HUES6 (cell line): ENCODE results near the gene ACRBP.

Experiments
- H3K27ac ChIP-seq: 2 replicates; pipeline ENCODE4 v1.7.0; 2013; ENCODE audit warnings: low read depth, mild to moderate bottlenecking, low read length, inconsistent platforms
- H3K27me3 ChIP-seq: 2 replicates; pipeline ENCODE4 v1.6.1; 2013; ENCODE audit warnings: low read length; ENCODE audit not compliant: control insufficient read depth, insufficient read depth
- H3K36me3 ChIP-seq: 2 replicates; pipeline ENCODE4 v1.6.1; 2013; ENCODE audit warnings: low read length; ENCODE audit not compliant: control insufficient read depth, insufficient read depth
- H3K4me1 ChIP-seq: 2 replicates; pipeline ENCODE4 v1.6.1; 2013; ENCODE audit warnings: low read length; ENCODE audit not compliant: control insufficient read depth, insufficient read depth
- H3K4me3 ChIP-seq: 2 replicates; pipeline ENCODE4 v1.5.1; 2013; ENCODE audit warnings: low read depth, low read length
- H3K9ac ChIP-seq: one replicate; pipeline ENCODE4 v1.6.1; 2013; ENCODE audit warnings: mild to moderate bottlenecking, low read length
- H3K9me3 ChIP-seq: 2 replicates; pipeline ENCODE4 v1.6.1; 2013; ENCODE audit warnings: low read depth, low read length; ENCODE audit not compliant: control insufficient read depth, insufficient read depth

The ACRBP gene

GRCh38 chr12:6647083-6647604 lies at the start of gene ACRBP:
TSS of gene ACRBP (minus strand) at chr12:6647432. CDS start at chr12:6647366, 66 bp downstream.
- H3K4me3 ChIP-seq, result peak within 1 kb of the TSS; percentile 95
- peak within 1 kb of the TSS; percentile 63 for H3K9ac ChIP-seq
- H3K9me3 ChIP-seq, result no peaks in the 10 kb centered on the region
- peaks cover 9% of the 10 kb centered on the region; the same call in 1 of the 2 replicates for H3K27me3 ChIP-seq
- H3K27ac ChIP-seq, result no peak within 1 kb of the TSS
- H3K36me3 ChIP-seq, result peaks cover 17% of the 10 kb centered on the region
- peaks cover 10% of the 10 kb centered on the region; the same call in 1 of the 2 replicates for H3K4me1 ChIP-seq

GRCh38 chr12:6695313-6696045 lies 48.2 kb upstream of the ACRBP start:
- Histone ChIP-seq H3K4me3 (no peak overlapping the region), H3K4me1 (peaks cover 15% of the 10 kb centered on the region), H3K9ac (no peak overlapping the region), H3K27me3 (peaks cover 16% of the 10 kb centered on the region), H3K27ac (no peak overlapping the region), H3K36me3 (peaks cover 3% of the 10 kb centered on the region; the same call in 1 of the 2 replicates), H3K9me3 (no peaks in the 10 kb centered on the region)

DNA sequence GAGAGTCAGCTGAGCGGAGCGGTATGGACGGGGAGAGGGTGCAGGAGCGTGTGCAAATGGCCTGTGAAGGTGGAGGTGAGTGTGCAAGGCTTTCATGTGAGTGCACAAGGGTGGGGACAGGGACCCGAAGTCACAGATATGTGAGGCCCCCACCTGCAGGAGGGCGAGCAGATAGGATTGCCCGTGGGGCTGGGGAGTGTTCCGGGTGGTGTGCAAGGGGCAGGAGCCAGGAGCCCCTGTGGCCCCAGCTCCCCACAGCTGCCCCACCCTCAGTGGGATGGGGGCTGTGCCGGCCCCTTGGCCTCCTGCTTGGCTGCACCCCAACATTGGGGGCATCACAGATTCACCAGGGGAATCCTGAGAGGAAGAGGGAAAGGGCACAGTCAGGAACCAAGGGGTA lies 47.5 kb upstream of the ACRBP start:
- Histone ChIP-seq H3K9ac (peak overlapping the region; percentile 16), H3K27ac (no peak overlapping the region), H3K9me3 (no peaks in the 10 kb centered on the region), H3K4me1 (peaks cover 15% of the 10 kb centered on the region), H3K36me3 (peaks cover 3% of the 10 kb centered on the region; the same call in 1 of the 2 replicates), H3K4me3 (no peak overlapping the region), H3K27me3 (peaks cover 15% of the 10 kb centered on the region)

DNA sequence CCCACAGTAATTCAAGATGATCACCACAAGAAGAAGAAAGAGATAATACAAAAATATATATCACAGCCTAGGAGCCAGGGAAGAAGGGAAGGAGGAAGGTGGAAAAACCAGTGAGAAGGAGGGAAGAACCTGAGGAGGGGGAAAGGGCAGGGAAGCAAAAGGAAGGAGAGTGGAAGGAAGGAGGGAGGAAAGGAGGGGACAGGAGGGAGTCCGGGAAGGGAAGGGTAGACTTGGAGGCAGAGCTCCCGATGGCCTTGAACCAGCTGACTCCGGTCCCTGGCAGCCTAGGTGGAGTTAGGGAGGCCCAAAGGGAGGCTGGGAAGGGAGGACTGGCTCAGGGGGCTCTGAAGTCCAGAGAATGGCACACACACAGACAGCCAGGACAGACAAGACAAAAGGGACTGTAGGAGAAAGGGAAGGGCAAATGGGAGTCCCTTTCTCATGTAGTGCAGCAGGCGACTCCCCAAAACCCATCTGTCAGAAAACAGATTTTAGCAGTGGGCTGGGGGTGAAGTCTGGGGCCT lies 46.7 kb upstream of the ACRBP start:
- H3K4me3 ChIP-seq, result no peak overlapping the region
- 0 out of 2 replicates have a peak, but pooled peaks cover 8% of the 10 kb centered on the region for H3K27me3 ChIP-seq
- H3K9ac ChIP-seq, result no peak overlapping the region
- H3K27ac ChIP-seq, result no peak overlapping the region
- no peaks in the 10 kb centered on the region for H3K9me3 ChIP-seq
- peaks cover 3% of the 10 kb centered on the region; the same call in 1 of the 2 replicates for H3K36me3 ChIP-seq
- H3K4me1 ChIP-seq, result peaks cover 8% of the 10 kb centered on the region; the same call in 1 of the 2 replicates

DNA sequence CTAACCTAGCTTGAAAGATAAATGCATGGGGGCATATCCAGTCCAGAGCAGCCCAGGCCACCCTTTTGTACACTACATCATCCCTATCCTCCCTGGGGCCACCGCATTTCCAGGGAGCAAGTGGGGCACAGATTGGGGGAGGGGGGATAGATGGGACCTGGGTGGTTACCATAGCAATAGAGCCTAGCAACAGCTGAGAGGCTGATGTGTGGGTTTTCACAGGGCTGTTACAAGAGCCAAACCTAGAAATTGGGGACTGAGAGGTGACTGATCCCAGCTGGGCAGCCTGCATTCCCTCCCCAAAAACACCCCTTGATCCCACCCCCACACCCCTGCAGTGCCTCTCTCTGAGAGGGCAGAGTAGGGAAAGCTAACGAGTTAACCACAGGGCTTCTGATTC lies 45.7 kb upstream of the ACRBP start:
- peaks cover 3% of the 10 kb centered on the region; the same call in 1 of the 2 replicates for H3K36me3 ChIP-seq
- peaks cover 2% of the 10 kb centered on the region; the same call in 1 of the 2 replicates for H3K4me1 ChIP-seq
- H3K9me3 ChIP-seq, result no peaks in the 10 kb centered on the region
- H3K4me3 ChIP-seq, result no peak overlapping the region
- no peak overlapping the region for H3K9ac ChIP-seq
- H3K27ac ChIP-seq, result no peak overlapping the region
- H3K27me3 ChIP-seq, result no peaks in the 10 kb centered on the region

DNA sequence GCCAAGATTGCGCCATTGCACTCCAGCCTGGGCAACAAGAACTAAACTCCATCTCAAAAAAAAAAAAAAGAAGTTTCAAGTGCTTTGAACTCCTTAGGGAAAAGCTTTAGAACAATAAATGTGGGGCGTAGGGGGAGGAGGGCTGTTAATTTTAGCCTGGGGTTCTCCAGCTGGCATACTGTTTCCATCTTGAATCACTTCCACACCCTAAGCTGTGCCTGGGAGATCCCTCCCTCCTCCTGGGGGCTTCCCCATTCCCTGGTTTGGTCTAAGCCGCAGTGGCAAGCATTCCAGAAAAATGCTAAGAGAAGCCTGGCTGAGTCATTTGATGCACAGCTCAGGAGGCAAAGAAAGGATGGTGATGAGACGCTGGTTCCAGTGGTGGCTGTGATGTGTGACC lies 44.2 kb upstream of the ACRBP start:
- Histone ChIP-seq H3K27me3 (no peaks in the 10 kb centered on the region), H3K36me3 (peaks cover 8% of the 10 kb centered on the region), H3K9ac (no peak overlapping the region), H3K4me3 (no peak overlapping the region), H3K27ac (no peak overlapping the region), H3K4me1 (peaks cover 10% of the 10 kb centered on the region; the same call in 1 of the 2 replicates), H3K9me3 (no peaks in the 10 kb centered on the region)

- no peaks in the 10 kb centered on the region for H3K9me3 ChIP-seq
- peaks cover 10% of the 10 kb centered on the region; the same call in 1 of the 2 replicates for H3K4me1 ChIP-seq
- no peaks in the 10 kb centered on the region for H3K27me3 ChIP-seq
- H3K36me3 ChIP-seq, result peaks cover 9% of the 10 kb centered on the region
- peak within 1 kb of the TSS; percentile 90 for H3K27ac ChIP-seq
- peak within 1 kb of the TSS; percentile 94 for H3K9ac ChIP-seq
- peak within 1 kb of the TSS; percentile 90 for H3K4me3 ChIP-seq
These were observed 42.0 kb upstream of the ACRBP start, which contains the start of gene ZNF384 for GRCh38 chr12:6688999-6689882. TSS of gene ZNF384 (minus strand) at chr12:6689375. CDS start at chr12:6679520, 9,855 bp downstream.

- Histone ChIP-seq H3K9me3 (no peaks in the 10 kb centered on the region), H3K9ac (peak overlapping the region; percentile 94), H3K36me3 (peaks cover 15% of the 10 kb centered on the region), H3K4me3 (peak overlapping the region; percentile 90), H3K27ac (peak overlapping the region; percentile 90), H3K4me1 (peaks cover 10% of the 10 kb centered on the region; the same call in 1 of the 2 replicates), H3K27me3 (no peaks in the 10 kb centered on the region)
These were observed 41.3 kb upstream of the ACRBP start for GRCh38 chr12:6688543-6688998.

- Histone ChIP-seq H3K4me1 (peaks cover 10% of the 10 kb centered on the region; the same call in 1 of the 2 replicates), H3K9me3 (no peaks in the 10 kb centered on the region), H3K4me3 (no peak overlapping the region), H3K27me3 (no peaks in the 10 kb centered on the region), H3K27ac (no peak overlapping the region), H3K36me3 (peaks cover 31% of the 10 kb centered on the region), H3K9ac (no peak overlapping the region)
These were observed 38.6 kb upstream of the ACRBP start for GRCh38 chr12:6685814-6686213.

- peaks cover 41% of the 10 kb centered on the region for H3K36me3 ChIP-seq
- H3K4me1 ChIP-seq, result peaks cover 10% of the 10 kb centered on the region; the same call in 1 of the 2 replicates
- H3K9ac ChIP-seq, result no peak overlapping the region
These were observed 37.4 kb upstream of the ACRBP start for GRCh38 chr12:6684609-6685008.

More at GRCh38 chr12:6684609-6685008, 37.4 kb upstream of the ACRBP start:
- Histone ChIP-seq H3K4me3 (no peak overlapping the region), H3K27me3 (no peaks in the 10 kb centered on the region), H3K27ac (no peak overlapping the region), H3K9me3 (no peaks in the 10 kb centered on the region)
